Hepatocyte (in vitro differentiated cells): ENCODE results near the gene DAB2.

Source experiments
- EZH2phosphoT487 ChIP-seq: fragments of 200-600 bp; sonication (generic); IDR thresholded peaks from one replicate; pipeline ENCODE4 v1.6.1; 2018; ENCODE audit warnings: antibody characterized with exemption, mild to moderate bottlenecking, low read depth, moderate library complexity; ENCODE audit not compliant: unreplicated experiment, severe bottlenecking
- TF ChIP-seq, protein P1 (sequence below): fragments of 200-600 bp; sonication (generic); IDR thresholded peaks from 2 replicates; pipeline ENCODE4 v1.5.1; 2016; ENCODE audit warnings: antibody characterized with exemption, mild to moderate bottlenecking; ENCODE audit not compliant: poor library complexity

DNA sequence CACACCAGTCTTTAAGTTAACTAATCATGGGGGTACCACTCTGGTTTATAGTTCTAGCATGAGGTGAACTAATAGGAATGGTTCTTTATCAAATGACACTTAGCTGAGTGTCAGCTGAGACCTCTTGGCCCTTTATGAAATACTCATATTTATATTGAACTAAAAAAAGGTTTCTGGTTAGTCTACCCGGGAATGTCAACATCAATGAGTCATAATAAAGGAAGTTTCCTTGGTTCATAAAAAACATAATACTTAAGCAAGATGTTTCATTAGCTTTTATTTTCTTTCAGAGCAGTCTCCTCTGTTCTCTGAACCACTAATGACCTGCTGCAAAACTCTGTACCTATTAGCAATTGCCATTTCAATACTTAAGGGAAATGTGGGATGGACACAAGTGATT, 13.7 kb downstream of the DAB2 start:
- TF ChIP-seq, protein P1, sequence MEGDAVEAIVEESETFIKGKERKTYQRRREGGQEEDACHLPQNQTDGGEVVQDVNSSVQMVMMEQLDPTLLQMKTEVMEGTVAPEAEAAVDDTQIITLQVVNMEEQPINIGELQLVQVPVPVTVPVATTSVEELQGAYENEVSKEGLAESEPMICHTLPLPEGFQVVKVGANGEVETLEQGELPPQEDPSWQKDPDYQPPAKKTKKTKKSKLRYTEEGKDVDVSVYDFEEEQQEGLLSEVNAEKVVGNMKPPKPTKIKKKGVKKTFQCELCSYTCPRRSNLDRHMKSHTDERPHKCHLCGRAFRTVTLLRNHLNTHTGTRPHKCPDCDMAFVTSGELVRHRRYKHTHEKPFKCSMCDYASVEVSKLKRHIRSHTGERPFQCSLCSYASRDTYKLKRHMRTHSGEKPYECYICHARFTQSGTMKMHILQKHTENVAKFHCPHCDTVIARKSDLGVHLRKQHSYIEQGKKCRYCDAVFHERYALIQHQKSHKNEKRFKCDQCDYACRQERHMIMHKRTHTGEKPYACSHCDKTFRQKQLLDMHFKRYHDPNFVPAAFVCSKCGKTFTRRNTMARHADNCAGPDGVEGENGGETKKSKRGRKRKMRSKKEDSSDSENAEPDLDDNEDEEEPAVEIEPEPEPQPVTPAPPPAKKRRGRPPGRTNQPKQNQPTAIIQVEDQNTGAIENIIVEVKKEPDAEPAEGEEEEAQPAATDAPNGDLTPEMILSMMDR, result no peak
- TF ChIP-seq EZH2phosphoT487, result no peak
